MM.1S (cell line): ENCODE data around the gene MCF2L2.
A peak's percentile ranks its signal among the peaks of the same experiment; 100 is the strongest.

Experiments
- DNase-seq: peaks from one replicate; pipeline ENCODE4 v3.0.0-alpha.2; 2015
- H2AFZ ChIP-seq: fragments of 300-600 bp; sonication (generic); 2 replicates; pipeline ENCODE4 v1.6.0; 2016; ENCODE audit warnings: antibody characterized with exemption, low read length
- H3F3A ChIP-seq: fragments of 300-600 bp; sonication (generic); 2 replicates; pipeline ENCODE4 v1.6.1; 2016; ENCODE audit warnings: mild to moderate bottlenecking, antibody characterized with exemption, low read length, moderate library complexity, mixed read lengths; ENCODE audit not compliant: insufficient read depth
- H3K27ac ChIP-seq: fragments of 300-600 bp; sonication (generic); 2 replicates; pipeline ENCODE4 v1.5.1; 2016; ENCODE audit warnings: mild to moderate bottlenecking, low read length
- H3K27me3 ChIP-seq: fragments of 300-600 bp; sonication (generic); replicated peaks from 2 replicates; pipeline ENCODE4 v1.6.0; 2016; ENCODE audit warnings: low read length; ENCODE audit not compliant: insufficient read depth
- H3K36me3 ChIP-seq: fragments of 300-600 bp; sonication (generic); replicated peaks from 2 replicates; pipeline ENCODE4 v1.6.1; 2016; ENCODE audit warnings: mild to moderate bottlenecking, low read length, mixed read lengths; ENCODE audit not compliant: insufficient read depth
- H3K4me1 ChIP-seq: fragments of 300-600 bp; sonication (generic); 2 replicates; pipeline ENCODE4 v1.6.1; 2016; ENCODE audit warnings: low read length, mixed read lengths
- H3K4me2 ChIP-seq: fragments of 300-600 bp; sonication (generic); 2 replicates; pipeline ENCODE4 v1.6.0; 2016; ENCODE audit warnings: low read depth, low read length
- H3K4me3 ChIP-seq: fragments of 300-600 bp; sonication (generic); 2 replicates; pipeline ENCODE4 v1.5.1; 2016; ENCODE audit warnings: low read length, mixed read lengths
- H3K79me2 ChIP-seq: fragments of 300-600 bp; sonication (generic); 2 replicates; pipeline ENCODE4 v1.6.1; 2016; ENCODE audit warnings: mixed run types, low read length, mixed read lengths
- H3K9ac ChIP-seq: fragments of 300-600 bp; sonication (generic); 2 replicates; pipeline ENCODE4 v1.6.1; 2016; ENCODE audit warnings: low read length, mixed read lengths
- H3K9me2 ChIP-seq: fragments of 300-600 bp; sonication (generic); replicated peaks from 2 replicates; pipeline ENCODE4 v1.6.1; 2016; ENCODE audit warnings: mild to moderate bottlenecking, low read length, mixed read lengths; ENCODE audit not compliant: insufficient read depth
- H3K9me3 ChIP-seq: fragments of 300-600 bp; sonication (generic); replicated peaks from 2 replicates; pipeline ENCODE4 v1.6.1; 2016; ENCODE audit warnings: mild to moderate bottlenecking, low read length, mixed read lengths; ENCODE audit not compliant: insufficient read depth
- H4K20me1 ChIP-seq: fragments of 300-600 bp; sonication (generic); 2 replicates; pipeline ENCODE4 v1.6.1; 2016; ENCODE audit warnings: mild to moderate bottlenecking, low read length, moderate library complexity, mixed read lengths; ENCODE audit not compliant: insufficient read depth
- EZH2 ChIP-seq: fragments of 300-600 bp; sonication (generic); optimal IDR thresholded peaks from 2 replicates; pipeline ENCODE3; 2017; ENCODE audit warnings: low read depth, mild to moderate bottlenecking, antibody characterized with exemption, low read length, mixed read lengths
- EZH2phosphoT487 ChIP-seq: fragments of 300-600 bp; sonication (generic); IDR thresholded peaks from 2 replicates; pipeline ENCODE4 v1.6.1; 2018; ENCODE audit warnings: antibody characterized with exemption, low read length
- TF ChIP-seq, protein P1 (sequence below): fragments of 300-600 bp; sonication (generic); IDR thresholded peaks from 2 replicates; pipeline ENCODE4 v1.5.1; 2016; ENCODE audit warnings: antibody characterized with exemption, low read length, mixed read lengths

Gene MCF2L2

GRCh38 chr3:183313764-183314163, 114.7 kb downstream of the MCF2L2 start:
- 0 out of 2 replicates have a peak, but pooled peaks cover 4% of the 10 kb centered on the region for H3K4me1 ChIP-seq
- H3K27ac ChIP-seq: no peak overlapping the region
- no peak overlapping the region for H2AFZ ChIP-seq
- H3K27me3 ChIP-seq: no peaks in the 10 kb centered on the region
- H3K4me3 ChIP-seq: no peak overlapping the region
- no peak overlapping the region for H3K9ac ChIP-seq
- H3K9me2 ChIP-seq: no peaks in the 10 kb centered on the region
- no peak for DNase-seq
- TF ChIP-seq EZH2phosphoT487 (no peak), EZH2 (no peak)
- H4K20me1 ChIP-seq: no peaks in the 10 kb centered on the region
- no peaks in the 10 kb centered on the region for H3K9me3 ChIP-seq
- H3F3A ChIP-seq: peaks cover 4% of the 10 kb centered on the region
- no peaks in the 10 kb centered on the region for H3K79me2 ChIP-seq
- no peaks in the 10 kb centered on the region for H3K36me3 ChIP-seq
- H3K4me2 ChIP-seq: no peak overlapping the region

GRCh38 chr3:183313351-183313750, 115.1 kb downstream of the MCF2L2 start:
- TF ChIP-seq EZH2phosphoT487 (no peak), EZH2 (no peak)
- TF ChIP-seq, protein P1, sequence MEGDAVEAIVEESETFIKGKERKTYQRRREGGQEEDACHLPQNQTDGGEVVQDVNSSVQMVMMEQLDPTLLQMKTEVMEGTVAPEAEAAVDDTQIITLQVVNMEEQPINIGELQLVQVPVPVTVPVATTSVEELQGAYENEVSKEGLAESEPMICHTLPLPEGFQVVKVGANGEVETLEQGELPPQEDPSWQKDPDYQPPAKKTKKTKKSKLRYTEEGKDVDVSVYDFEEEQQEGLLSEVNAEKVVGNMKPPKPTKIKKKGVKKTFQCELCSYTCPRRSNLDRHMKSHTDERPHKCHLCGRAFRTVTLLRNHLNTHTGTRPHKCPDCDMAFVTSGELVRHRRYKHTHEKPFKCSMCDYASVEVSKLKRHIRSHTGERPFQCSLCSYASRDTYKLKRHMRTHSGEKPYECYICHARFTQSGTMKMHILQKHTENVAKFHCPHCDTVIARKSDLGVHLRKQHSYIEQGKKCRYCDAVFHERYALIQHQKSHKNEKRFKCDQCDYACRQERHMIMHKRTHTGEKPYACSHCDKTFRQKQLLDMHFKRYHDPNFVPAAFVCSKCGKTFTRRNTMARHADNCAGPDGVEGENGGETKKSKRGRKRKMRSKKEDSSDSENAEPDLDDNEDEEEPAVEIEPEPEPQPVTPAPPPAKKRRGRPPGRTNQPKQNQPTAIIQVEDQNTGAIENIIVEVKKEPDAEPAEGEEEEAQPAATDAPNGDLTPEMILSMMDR: no peak
- Histone ChIP-seq H3K36me3 (no peaks in the 10 kb centered on the region), H2AFZ (no peak overlapping the region), H3K9ac (no peak overlapping the region), H3K27me3 (no peaks in the 10 kb centered on the region), H3K9me3 (no peaks in the 10 kb centered on the region), H3K9me2 (no peaks in the 10 kb centered on the region), H3K4me1 (0 out of 2 replicates have a peak, but pooled peaks cover 4% of the 10 kb centered on the region), H3K4me3 (no peak overlapping the region), H3F3A (peaks cover 4% of the 10 kb centered on the region), H3K79me2 (no peaks in the 10 kb centered on the region), H3K4me2 (no peak overlapping the region), H4K20me1 (no peaks in the 10 kb centered on the region), H3K27ac (no peak overlapping the region)
- no peak for DNase-seq

GRCh38 chr3:183312433-183312832, 116.0 kb downstream of the MCF2L2 start:
- no peak for DNase-seq
- no peak overlapping the region for H2AFZ ChIP-seq
- peaks cover 12% of the 10 kb centered on the region for H3F3A ChIP-seq
- no peaks in the 10 kb centered on the region for H4K20me1 ChIP-seq
- H3K9me2 ChIP-seq: no peaks in the 10 kb centered on the region
- TF ChIP-seq, protein P1: no peak
- TF ChIP-seq EZH2 (no peak), EZH2phosphoT487 (no peak)
- H3K4me1 ChIP-seq: peaks cover 11% of the 10 kb centered on the region
- no peak overlapping the region for H3K27ac ChIP-seq
- H3K27me3 ChIP-seq: no peaks in the 10 kb centered on the region
- no peaks in the 10 kb centered on the region for H3K9me3 ChIP-seq
- no peak overlapping the region for H3K4me3 ChIP-seq
- no peaks in the 10 kb centered on the region for H3K36me3 ChIP-seq
- H3K9ac ChIP-seq: no peak overlapping the region
- H3K79me2 ChIP-seq: no peaks in the 10 kb centered on the region
- no peak overlapping the region for H3K4me2 ChIP-seq

DNA sequence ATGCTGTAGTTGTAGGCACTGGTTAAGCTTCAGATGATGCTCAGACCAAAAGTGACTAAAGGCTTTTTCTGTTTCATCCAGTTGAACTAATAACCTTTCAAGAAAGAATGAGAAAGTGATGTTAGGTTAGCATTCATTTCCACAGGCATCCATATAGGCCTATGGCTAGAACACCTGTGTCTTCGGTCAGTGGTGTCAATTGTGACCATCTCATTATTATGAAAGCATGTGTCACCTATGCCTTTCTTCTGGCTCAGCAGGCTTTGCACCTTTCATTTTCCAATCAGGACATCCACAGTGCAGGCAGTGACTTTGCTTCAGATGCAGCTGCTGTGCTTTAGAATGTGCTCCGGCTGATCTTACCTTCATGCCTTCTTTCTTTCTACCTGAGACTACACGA, 117.5 kb downstream of the MCF2L2 start:
- Histone ChIP-seq H3K79me2 (no peaks in the 10 kb centered on the region), H3K27ac (no peak overlapping the region), H3F3A (peaks cover 26% of the 10 kb centered on the region), H3K4me3 (no peak overlapping the region), H3K27me3 (no peaks in the 10 kb centered on the region), H3K4me1 (peaks cover 23% of the 10 kb centered on the region), H4K20me1 (no peaks in the 10 kb centered on the region), H3K9me3 (no peaks in the 10 kb centered on the region), H3K4me2 (no peak overlapping the region), H3K9me2 (no peaks in the 10 kb centered on the region), H3K9ac (no peak overlapping the region), H3K36me3 (no peaks in the 10 kb centered on the region), H2AFZ (no peak overlapping the region)
- peak; percentile 79 for DNase-seq
- TF ChIP-seq EZH2 (no peak), EZH2phosphoT487 (no peak)
- TF ChIP-seq, protein P1: no peak
